ENCODE data around the gene RARRES1.
A peak's percentile ranks its signal among the peaks of the same experiment; 100 is the strongest.
"Not testable (repeated sequence)": the region's sequence is repeated elsewhere in the genome, so short reads cannot be mapped to it uniquely, and the experiment has no call there.

RARRES1 gene

DNA sequence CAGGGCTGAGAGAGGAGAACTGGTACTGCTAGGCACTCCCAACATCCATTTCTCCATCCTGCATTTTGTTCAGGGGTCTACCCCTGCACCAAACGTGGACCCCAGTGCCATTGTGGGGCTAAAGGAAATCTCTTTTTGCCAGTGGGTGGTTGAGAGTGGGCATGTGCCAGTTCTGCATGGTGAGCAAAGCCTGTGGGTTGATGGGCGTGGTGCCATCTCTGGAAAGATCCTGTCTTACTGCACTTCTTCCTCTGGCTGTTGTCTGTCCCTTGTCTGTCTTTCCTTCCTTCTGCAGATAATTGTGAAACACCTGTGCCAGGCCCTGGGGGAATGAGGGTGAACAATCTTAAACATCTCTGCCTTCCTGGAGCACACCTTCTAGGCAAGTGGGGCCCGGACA is 1.4 kb upstream of the RARRES1 start:
- no peak for DNase-seq

DNA sequence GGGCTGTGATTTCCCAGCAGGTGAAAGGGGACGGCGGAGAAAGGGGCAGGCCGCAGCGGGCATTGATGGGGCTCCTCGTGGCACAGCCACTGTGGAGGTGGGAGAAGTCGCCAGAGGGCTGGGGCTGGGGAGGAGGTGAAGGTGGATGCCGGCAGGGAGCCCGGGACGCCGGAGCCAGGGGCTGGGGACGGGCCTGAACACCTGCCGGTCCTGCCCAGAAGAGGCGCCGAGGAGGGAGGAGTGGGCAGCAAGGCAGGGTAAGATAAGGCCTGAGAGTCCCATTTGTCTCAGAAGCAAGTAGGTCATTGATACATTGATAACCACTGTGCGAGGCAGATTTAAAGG is 571 bp upstream of the RARRES1 start:
- no peak for DNase-seq

DNA sequence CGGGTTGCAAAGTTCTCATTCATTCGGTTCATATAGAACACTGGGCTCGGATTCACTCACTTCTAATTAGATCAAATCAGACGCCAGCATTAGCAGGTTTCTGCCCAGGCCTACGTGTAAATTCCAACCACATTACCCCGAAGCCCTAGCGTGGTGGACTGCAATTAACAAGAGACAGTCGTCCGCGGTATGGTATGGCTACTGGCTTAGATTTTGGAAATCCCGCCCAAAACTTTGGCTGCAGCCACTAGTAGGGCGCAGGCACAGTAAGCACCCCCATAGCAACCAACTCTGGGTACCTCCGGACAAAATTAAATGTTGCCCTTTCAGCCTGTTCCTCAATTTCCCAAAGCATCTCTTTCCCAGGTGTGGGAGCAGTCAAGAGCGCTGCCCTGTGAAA is 771 bp downstream of the RARRES1 start:
- no peak for DNase-seq

DNA sequence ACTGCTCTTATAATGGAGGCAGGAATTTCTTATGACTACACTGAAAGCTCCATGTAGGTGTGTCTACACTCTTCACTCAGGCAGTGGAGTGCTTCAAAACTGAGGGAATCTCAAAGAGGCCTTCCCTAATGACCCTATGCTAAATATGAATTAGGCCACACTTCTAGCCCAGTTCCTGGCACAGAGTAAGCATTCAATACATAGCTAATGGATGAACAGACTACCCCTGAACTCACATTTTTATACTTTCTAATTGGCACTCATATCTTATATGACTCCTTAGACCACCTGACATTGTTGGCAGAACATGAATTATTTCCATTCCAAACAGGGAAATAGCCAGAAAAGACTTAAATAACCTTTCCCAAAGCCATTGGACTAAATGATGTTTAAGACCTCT is 3.4 kb downstream of the RARRES1 start:
- no peak for DNase-seq

DNA sequence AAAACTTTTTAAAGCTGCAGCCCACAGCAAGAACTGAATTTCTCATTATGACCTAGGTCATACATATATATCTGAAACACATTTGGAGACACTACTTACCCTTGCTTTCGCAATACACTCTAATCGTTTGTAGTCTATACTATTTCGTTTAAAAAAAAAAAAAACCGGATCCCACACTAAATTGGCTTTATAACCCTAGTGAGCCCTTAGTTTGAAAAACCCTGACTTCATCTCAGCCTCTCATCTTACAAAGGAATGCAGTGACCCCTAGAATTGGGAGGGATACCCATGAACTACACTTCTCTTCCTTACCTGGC is 4.2 kb downstream of the RARRES1 start:
- DNase-seq, result no peak

DNA sequence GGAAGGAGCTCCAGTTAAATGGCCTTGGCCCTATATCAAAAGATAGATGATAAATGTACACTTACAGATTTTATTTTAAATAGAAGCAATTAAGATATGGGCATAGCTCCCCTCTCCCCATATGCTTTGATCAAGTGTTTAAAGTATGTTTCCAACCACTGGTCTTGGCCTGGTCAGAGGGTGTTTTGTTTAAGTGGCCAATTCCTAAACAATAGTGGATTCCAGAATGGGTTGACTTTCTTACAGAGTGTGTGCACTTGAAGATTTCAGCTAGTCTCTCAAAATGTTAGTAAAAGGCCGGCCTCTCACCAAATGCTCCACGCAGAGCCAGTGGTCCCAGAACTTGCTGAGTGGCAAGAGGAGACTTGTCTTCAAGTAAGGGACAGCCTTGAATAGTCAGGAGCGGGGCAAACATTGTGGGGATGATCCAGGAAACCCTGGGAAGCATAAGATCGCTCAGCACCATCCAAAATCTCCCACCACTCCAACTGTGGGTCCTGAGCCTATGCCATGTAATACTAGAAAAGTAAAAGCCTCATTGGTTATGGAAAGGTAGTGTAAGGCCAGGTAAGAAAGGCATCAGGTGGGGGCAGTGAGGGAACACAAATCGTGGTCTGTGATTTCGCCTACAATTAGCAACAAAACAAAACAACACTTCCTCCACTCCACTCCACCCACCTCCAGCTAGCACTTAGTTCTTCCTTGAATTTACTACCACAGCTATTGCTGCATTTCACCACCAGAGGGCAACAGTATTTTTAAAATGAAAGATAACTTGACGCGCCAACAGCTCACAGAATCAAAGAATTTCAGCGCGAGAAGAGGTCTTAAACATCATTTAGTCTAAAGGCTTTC is 4.8 kb downstream of the RARRES1 start:
- peak; percentile 74 for DNase-seq

DNA sequence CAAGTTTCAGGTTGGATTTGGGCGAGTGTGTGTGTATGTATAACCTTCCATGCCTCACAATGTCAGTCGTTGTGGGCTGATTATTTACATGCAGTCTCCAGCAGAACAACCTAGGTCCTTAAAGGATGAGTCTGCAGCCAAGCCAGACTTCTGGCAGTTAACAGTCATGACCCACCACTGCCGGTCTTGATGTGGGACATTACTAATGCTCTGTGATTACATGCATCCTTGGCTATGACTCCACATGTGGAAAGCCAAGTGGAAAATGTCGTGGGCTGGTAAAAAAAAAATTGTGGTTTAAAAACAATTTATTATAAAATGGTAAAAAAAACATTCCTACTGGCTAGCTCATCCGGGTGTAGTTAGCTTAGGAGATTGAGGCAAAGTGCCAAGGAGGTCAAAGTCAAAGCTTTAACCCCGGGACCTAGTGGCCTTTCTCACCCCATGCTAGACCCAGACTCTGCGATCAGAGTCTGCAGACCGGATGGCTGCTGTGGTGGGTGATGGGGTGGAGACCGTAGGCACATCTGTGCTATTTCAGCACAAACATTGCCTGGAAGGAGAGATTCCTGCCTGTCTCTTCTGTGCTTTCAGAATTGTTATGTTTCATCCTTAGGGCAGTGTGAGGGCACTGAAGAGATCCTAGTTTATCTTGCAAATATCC is 6.8 kb downstream of the RARRES1 start:
- peak; percentile 98 for DNase-seq

DNA sequence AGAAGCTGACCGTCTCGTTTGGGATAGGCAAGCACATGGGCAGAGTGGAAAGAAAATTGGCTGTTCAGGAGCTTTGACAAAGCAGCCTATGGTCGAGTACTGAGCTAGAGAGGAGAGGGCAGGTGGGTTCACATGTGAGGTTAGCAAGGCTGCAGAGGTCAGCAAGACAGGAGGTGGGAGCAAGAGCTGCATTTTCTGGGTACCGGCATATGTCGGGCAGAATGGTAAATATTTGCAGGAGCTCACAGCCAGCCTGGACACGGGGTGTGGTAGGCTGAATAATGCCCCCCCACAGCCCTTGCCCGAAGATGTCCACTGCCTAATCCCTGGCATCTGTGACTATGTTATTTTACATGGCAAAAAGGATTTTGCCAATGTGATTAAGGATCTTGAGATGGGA is 8.3 kb downstream of the RARRES1 start:
- no peak for DNase-seq

DNA sequence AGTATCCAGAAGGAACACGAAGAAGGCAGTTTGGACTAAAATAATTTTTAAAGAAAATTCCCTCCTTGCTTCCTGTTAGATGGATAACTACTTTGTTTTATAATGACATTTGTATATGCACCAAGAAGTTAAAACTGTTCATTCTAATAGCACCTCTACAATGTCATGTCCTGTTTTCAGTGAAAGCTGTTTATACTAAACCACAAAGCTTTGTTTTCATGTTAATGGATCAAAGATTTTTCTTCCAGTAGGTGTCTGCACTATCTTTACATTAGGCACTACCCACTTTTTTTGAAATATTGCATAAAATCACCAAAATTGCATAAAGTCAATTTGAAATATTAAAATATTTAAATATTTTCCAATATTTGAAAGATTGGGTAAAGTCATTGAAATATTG is 10.1 kb downstream of the RARRES1 start:
- no peak for DNase-seq

DNA sequence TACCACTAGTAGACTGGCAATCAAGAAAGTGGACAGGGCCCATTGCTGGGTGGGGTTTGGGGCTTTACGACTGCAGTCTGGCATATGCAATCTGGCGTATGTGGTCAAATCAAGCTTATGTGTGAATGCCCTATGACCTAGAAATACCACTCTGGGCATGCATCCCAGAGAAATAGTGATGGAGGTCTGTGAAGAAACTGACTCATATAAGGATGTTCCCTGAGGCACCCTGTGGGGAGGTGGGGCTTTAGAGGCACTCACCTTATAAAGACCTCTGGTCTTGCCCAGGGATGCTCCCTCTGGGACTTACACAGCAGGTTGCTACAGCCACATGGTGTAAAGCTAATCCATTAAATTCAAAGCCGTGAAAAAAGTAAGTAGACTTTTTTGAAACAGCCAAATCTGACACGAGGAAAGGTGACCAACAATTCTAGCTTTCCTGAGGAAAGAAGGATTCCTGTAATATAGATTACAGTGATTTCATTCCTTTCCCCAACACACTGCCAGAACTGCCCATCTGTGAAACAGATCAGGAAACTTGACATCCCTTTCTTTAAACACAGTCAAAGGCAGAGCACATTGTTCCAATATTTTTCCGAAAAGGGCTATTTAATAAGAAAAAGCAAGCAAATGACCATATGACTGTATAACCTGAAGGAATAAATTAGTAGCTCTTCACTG is 13.6 kb downstream of the RARRES1 start:
- peak; percentile 86 for DNase-seq

DNA sequence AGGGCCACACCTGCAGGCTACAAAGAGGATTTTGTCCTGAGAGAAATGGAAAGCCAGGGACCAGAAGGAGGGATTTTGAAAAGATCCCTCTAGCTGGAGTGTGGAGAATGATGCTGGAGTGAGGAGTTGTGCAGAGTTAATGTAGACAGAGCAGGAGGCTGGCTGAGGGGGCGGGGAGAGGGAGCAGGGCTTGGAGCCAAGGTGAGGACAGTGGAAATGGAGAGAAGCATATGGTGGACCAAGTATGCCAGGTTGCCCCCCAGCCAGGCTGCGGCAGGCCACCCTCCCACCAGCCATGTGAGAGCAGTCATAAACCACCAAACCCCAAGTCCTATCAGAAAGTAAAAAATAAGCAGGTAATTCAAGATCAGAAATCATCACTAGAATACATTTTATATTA is 14.7 kb downstream of the RARRES1 start:
- DNase-seq, result no peak

DNA sequence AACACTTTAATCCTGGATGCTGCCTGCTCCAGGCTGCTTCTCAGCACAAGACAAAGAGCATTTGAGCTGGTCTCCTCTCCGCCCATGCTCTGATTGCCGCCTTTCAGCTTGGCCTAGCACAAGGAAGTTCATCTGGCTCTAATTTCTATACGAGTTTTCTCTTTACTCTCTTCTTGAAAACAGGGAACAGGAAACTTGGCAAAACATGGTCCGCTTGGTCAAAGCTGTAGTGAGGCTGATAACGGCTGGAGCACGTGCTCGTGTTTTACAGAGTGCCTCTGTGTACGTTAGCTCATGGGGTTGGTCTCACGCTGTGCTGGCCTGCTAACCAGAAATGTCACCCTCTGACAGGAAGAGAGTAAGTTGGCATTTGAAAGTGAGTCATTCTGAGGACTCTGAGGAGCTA is 19.2 kb downstream of the RARRES1 start:
- peak; percentile 92 for DNase-seq

DNA sequence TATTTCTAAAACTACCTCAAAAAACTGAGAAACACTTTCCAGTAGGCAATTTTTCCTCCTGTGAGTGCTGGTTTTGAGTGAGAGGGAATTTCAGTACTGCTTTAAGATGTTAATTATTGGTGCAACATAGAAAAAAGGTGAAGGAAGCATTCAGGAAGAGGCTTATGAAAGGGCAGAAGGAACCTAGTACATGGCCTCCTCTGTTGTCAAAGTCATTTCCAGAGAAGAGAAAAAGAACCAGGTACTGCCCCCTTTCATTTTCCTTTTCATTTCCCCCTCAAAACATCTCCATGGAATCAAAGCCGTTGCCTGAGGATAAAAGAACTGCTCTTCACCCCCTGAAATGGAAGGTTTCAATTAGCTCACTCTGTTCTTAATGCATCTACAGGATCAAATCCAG is 19.8 kb downstream of the RARRES1 start:
- DNase-seq, result no peak

DNA sequence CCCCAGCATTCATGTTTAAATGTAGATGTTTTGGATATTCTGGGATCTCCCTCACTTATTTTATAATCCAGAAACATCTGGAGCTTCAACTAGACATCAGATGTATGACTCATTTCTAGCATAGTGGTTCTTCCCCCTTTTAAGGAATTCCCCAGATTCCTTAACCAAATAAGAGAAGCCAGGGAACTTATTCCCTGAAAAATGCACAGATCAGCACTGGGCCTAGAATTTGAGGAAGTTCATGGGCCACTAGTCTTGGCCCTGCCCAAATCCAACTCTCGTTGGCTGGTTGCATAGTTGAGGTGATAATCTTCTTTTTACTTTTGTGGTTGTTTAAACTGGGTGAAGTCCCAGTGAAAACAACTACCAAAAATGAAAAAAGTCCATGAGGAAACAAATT is 20.4 kb downstream of the RARRES1 start:
- peak; percentile 95 for DNase-seq

DNA sequence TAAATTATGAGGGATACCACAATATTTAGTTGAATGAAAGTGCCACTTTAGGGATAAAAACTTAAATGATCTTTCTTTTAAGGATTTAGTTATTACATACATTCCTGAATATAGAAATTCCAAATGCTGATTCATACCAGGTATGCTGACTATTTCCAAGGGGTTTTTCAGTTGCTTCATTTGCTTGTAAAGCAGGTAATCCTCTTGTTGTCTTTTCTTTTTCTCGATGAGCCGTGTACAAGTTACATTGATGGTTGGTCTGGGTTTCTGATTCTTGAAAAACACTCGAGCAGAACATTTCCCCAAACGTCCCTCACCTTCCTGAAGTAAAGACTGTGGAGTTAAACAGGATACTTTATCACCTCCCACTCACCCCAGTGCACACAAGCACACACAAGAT is 21.7 kb downstream of the RARRES1 start:
- no peak for DNase-seq

DNA sequence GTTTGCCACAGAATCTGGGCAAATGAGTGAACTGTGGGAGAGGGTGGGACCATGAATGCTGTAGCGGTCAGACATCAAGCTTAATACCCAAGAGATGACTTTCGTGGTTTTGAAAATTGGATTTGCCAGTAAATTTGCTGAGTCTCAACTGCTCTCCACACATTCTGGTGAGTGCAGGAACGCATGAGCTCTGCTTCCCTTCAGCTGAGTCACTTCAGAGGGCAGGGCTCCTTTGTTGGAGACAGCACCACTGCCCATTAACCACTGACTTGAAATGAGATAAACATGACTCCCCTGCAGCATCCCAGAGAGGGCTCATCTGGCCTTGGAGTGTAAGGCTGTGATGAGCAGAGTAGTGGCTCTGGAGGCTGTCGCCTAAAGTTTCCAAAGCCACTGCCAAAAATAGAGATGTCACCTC is 22.6 kb downstream of the RARRES1 start:
- DNase-seq, result peak; percentile 100

DNA sequence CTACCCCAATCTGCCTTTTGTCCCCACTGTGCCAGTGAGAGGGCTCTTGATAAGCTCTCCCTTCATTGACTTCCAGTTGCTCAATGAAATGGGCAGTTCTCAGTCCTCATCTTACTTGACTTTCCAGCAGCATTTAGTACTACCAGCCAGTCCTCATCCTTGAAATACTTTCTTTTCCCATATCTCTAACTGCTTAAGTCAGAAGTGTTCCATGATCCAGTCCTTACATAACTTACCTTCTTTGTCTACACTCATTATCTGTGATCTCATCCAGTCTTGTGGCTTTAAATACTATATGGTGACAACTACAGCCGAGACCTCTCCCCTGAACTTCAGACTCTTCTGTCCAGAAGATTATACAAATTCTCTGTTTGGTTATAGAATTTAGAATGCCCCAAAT is 28.7 kb downstream of the RARRES1 start:
- peak; percentile 26 for DNase-seq

DNA sequence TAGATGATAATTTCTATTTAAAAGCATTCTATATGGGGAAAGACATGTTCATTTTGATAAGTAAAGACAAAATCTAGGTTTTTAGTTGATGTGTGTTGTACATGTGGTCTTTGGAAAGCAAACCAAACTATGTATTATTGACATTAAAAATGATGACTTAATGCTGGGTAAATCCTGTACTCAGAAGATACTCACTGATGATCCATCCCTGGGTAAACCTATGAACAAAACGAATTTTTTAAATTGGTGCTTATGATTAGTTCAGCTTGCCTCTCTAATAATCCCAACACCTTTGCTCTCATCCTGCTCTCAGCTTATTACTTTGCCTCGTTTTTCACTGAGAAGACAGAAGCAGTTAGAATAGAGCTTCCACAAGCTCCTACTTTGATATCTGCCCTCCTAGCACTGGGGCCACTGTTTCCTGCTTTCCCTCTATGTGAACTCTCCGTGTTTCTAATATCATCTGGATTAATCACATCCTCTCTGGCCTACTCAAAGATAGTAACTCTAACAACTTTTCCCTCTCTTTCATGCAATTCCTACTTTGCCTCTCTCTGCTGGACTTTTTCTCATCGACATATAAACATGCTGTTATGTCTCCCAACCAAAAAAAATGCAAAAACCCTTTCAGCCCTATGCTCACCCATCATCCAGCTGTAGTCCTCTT is 29.3 kb downstream of the RARRES1 start:
- DNase-seq, result peak; percentile 90

DNA sequence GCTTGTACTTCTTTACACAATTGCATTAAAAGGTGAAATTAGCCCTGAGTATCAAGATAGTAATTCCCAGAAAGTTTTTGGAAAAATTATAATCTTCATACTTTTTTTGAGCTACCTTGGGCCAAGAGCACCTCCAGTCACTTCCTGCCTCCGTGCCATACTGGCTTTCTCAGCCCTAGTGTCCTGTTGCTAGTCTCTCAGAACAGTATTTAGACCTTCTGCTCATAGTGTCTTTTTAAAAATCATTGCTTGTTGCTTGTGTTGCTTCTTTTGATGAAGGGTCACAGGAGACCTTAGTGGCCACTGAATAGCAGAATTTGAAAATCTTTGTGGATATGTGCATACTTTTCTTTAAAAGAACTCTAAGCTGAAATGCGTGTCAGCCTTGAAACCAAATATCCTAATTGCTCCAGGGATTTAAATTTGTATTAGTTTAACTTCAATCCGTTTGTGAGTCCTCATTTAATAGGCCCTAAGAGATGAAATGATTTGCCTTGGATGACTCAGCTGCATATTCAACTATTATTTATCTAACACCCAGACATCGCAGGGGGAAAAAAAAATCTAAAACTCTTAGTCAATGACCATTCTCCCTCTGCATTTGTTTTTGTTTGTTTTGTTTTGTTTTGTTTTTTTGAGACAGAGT is 30.7 kb downstream of the RARRES1 start:
- peak; percentile 71 for DNase-seq

DNA sequence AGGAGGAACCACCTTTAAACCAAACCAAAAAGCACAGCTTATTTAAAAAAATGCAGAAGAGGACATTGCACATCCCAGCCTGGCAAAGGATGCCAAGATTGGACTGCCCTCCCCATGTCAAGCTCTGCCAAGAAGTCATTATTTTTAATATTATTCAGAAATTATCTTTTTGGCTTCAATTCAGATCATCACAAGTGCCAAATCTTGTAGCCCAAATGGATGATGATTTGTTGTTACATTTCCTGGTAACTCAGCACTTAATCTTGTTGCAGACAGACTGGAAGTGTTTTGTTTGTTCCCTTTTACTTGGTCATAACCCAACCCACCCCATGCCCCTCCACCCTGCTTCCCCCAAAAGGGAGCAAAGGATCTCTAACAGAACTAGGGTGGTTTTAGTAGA is 31.7 kb downstream of the RARRES1 start:
- DNase-seq, result no peak

DNA sequence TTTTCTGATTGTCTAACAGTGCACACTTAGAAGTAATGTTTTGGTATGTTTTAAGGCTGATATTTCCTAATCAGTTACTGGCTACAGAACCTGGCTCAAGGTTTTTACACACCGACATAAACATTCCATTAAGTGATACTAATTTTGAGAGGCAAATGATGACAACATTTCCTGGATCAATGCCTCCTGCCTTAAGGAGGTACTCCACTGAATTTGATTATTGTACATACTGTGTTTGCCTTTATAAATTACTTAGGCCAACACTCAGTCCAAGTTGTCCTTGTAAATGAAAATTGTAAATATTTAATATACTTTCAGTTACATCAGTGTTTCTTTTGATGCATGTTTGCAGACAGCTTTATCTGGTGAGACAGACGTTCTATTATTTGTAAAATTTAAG is 35.6 kb downstream of the RARRES1 start:
- no peak for DNase-seq

DNA sequence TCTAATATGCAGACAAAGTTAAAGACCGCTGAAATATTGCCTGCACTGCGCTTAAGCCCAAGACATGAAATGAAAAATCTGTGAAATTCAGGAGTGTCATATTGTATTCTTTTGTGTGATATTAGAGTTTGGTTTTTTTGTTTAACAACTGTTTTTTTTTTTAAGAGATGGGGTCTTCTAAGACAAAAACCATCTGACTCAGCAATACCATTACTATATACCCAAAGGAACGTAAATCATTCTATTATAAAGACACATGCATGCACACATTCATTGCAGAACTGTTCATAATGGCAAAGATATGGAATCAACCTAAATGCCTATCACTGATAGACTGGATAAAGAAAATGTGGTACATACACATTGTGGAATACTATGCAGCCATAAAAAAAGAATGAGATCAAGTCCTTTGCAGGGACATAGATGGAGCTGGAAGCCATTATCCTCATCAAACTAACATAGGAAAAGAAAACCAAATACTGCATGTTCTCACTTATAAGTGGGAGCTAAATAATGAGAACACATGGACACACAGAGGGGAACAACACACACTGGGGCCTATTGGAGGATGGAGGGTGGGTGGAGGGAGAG is 38.3 kb downstream of the RARRES1 start:
- DNase-seq, result not testable (repeated sequence)
